AG09309 (cell line): ENCODE data around the gene TTC21B.

Source experiments
- DNase-seq: peaks from one replicate; pipeline ENCODE4 v3.0.0-alpha.2; 2010; ENCODE audit warnings: low read depth
- H3K4me3 ChIP-seq: 2 replicates; pipeline ENCODE4 v1.5.1; 2011; ENCODE audit warnings: mild to moderate bottlenecking, low read depth, low read length, moderate library complexity; ENCODE audit not compliant: control insufficient read depth
- CTCF ChIP-seq: IDR thresholded peaks from 2 replicates; pipeline ENCODE4 v1.5.1; 2011; ENCODE audit warnings: mild to moderate bottlenecking, low read depth, low read length, inconsistent platforms; ENCODE audit not compliant: insufficient read depth, control insufficient read depth; ENCODE audit errors: missing control alignments

Gene TTC21B

GRCh38 chr2:165933211-165933910 lies 20.2 kb downstream of the TTC21B start:
- TF ChIP-seq CTCF = no peak

GRCh38 chr2:165927774-165928173 lies 25.8 kb downstream of the TTC21B start:
- no peak for TF ChIP-seq CTCF
- H3K4me3 ChIP-seq = no peak overlapping the region

More at GRCh38 chr2:165933211-165933910, 20.2 kb downstream of the TTC21B start:
- no peak overlapping the region for H3K4me3 ChIP-seq
- DNase-seq = no peak

GRCh38 chr2:165927353-165927752 lies 26.2 kb downstream of the TTC21B start:
- no peak overlapping the region for H3K4me3 ChIP-seq
- no peak for DNase-seq
- no peak for TF ChIP-seq CTCF

More at GRCh38 chr2:165927774-165928173, 25.8 kb downstream of the TTC21B start:
- no peak for DNase-seq

GRCh38 chr2:165924946-165925345 lies 28.6 kb downstream of the TTC21B start:
- TF ChIP-seq CTCF = no peak
- no peak overlapping the region for H3K4me3 ChIP-seq
- DNase-seq = no peak

- DNase-seq = no peak
- no peak for TF ChIP-seq CTCF
- no peak overlapping the region for H3K4me3 ChIP-seq
Observed at GRCh38 chr2:165920748-165921147, 32.8 kb downstream of the TTC21B start.

GRCh38 chr2:165913636-165914035 lies 39.9 kb downstream of the TTC21B start:
- TF ChIP-seq CTCF = no peak

More at GRCh38 chr2:165913636-165914035, 39.9 kb downstream of the TTC21B start:
- H3K4me3 ChIP-seq = no peak overlapping the region
- no peak for DNase-seq
